ENCODE data around the gene FRMPD1.

DNA sequence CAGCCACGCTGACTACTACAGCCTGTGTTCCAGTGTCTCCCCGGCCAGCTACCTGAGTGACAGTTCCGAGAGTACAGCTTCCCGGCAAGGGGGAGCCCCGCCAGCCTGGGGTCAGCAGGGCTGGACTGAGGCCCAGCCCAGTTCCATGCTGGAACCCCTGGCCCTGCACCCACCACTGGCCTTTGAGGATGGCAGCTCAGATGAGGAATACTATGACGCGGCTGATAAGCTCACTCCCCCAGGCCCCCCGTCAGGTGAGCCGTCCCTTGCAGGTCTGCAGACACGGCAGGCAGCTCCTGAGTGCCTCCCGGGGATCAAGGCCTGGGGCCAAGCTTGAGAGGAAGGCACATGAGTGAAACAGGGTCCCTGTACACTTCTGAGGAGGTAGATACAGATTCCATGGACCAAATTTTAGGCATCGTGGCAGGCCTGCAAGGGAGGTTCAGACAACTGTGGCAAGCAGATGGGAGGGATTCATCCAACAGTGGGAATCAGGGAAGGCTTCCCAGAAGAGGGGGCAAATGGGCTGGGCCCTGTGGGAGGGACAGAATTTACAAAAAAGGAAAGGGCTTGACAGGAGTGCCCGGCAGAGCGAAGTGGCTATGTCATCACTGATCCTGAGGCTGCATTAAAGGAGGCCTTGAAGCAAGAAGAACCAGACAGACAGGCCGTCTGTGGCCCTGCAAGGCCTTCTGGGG, 90.0 kb downstream of the FRMPD1 start:
- TF ChIP-seq, protein P1, sequence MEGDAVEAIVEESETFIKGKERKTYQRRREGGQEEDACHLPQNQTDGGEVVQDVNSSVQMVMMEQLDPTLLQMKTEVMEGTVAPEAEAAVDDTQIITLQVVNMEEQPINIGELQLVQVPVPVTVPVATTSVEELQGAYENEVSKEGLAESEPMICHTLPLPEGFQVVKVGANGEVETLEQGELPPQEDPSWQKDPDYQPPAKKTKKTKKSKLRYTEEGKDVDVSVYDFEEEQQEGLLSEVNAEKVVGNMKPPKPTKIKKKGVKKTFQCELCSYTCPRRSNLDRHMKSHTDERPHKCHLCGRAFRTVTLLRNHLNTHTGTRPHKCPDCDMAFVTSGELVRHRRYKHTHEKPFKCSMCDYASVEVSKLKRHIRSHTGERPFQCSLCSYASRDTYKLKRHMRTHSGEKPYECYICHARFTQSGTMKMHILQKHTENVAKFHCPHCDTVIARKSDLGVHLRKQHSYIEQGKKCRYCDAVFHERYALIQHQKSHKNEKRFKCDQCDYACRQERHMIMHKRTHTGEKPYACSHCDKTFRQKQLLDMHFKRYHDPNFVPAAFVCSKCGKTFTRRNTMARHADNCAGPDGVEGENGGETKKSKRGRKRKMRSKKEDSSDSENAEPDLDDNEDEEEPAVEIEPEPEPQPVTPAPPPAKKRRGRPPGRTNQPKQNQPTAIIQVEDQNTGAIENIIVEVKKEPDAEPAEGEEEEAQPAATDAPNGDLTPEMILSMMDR (IDR thresholded peaks at IDR 0.05), result no peak
- TF ChIP-seq EP300 (IDR thresholded peaks at IDR 0.05), result no peak
- no peak for TF ChIP-seq POLR2A (IDR thresholded peaks at IDR 0.05; ENCODE audit: low read depth)
